Amniotic epithelial cell (primary cell): ENCODE results near the gene DNAH6.

Experiments used
- DNase-seq: peaks from one replicate; pipeline ENCODE4 v3.0.0-alpha.2; 2010; ENCODE audit warnings: low read depth

Gene DNAH6

DNA sequence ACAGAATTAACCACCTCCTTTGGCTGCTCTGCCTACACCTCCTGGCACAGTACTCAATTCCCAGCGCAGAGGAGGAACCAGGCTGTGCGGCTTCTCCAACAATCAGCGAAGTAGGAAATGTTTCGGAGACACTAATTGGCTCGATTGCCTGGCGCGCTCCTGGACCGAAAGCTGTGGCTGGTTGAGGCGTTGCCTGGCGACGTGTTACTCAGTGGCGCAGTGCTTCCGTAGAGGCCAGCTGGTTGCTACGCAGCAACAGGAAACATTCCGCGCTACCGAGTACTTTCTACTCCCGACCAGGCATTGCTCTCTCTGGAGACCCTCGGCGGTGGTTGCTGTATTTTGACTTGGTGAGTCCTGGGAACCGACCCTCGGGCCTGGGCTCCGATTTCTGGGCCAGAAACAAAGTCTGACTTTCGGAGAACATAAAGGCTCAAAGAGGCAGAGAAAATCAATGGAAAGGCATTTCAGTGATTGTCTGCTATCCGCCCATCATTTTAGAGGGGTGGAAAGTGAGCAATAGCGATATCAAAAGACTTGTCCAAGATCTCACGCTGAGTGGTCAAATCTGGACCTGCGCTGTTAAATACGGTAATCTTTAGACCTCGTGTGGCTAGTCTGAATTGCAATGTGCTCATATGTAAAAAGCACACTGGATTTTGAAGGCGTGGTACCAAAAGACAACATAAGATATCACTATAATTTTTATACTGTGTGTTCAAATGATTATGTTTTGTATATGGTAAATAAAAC is at the start of gene DNAH6:
DNAH6 (plus strand) TSS at position 265 of the 753 bp plus-strand sequence. CDS start 1,329 bp downstream, outside the sequence.
- DNase-seq: peak; percentile 93

DNA sequence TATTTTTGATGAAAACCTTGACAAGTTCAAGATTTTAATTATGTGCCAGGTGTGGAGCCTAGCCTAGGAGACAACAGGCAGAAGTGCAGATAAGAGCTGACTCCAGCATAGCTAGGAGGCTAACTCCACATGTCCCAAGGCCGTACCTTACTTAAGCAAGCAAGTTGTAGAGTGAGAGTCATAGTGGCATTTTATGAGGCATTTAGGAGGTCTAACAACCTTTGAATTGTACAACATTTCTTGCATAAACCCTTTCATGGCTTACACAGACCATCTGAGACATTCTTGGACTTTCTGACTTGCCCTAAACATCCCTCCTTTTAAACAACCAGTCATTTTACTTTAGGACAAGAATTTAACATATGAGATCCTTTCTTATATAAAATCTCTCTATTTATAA is 48.9 kb upstream of the DNAH6 start:
- DNase-seq: no peak

DNA sequence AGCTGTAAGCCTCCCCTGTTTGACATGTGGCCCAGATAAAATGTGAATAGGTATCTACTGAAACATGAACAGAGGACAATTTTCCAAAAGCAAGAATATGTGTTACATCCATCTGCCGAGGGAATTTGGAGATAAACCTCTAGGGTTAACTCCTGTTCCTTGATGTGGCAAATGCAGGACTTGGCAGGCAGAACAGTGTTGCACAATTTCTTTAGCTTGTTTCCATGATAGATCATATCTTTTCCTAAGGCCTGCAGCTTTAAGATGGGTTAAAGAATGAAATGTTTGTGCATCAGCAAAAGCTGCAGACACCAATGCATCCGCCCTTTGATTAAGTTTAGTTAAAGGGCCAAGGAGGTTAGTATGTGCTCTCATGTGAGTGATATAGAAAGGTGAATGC is 43.9 kb upstream of the DNAH6 start:
- DNase-seq: peak; percentile 84

- no peak for DNase-seq
These were observed 43.3 kb upstream of the DNAH6 start for GRCh38 chr2:84472856-84473565.

GRCh38 chr2:84474176-84474575 is 42.1 kb upstream of the DNAH6 start:
- DNase-seq: no peak

DNA sequence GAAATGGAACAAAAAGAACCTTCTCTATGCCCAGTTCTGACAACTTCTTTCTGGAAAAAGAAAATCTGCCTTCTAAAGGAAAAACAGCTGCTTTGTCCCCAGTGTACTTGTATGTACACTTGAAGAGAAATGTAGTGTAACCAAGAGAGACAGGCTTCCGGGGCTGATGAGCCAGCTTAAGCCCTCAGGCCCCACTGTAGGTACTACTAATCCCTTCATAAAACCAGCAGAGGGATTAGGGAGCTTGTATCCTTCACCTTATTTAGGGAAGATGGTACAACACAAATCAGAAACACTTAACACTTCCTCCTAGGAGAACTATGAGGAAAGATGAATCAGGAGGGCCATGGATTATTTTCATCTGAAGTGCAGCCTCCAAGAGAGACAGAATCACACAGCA is 38.4 kb upstream of the DNAH6 start:
- peak; percentile 54 for DNase-seq

- DNase-seq: no peak
These were observed 37.4 kb upstream of the DNAH6 start for GRCh38 chr2:84478867-84479266.

- DNase-seq: peak; percentile 55
These were observed 34.6 kb upstream of the DNAH6 start for GRCh38 chr2:84481702-84482101.

GRCh38 chr2:84482603-84483002 is 33.7 kb upstream of the DNAH6 start:
- DNase-seq: no peak

DNA sequence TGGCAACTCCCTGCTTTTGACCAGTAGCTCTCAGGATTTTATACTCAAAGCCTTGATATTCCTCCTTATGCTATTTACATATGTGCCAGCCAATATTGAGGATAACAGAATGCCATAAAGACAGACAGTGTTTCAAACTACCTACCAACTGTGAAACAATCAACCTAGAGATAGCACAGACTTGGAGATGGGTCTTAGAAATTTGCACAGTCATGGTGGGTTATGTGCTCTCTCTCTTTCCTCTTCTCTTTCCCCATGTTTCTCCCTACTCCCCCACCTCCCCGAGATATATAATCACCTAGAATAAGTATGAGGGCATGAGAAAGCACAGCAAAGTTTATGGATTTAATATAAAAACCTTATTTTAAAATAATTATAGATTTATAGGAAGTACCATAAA is 33.0 kb upstream of the DNAH6 start:
- DNase-seq: no peak

- peak; percentile 93 for DNase-seq
These were observed 29.7 kb upstream of the DNAH6 start for GRCh38 chr2:84486441-84487115.

DNA sequence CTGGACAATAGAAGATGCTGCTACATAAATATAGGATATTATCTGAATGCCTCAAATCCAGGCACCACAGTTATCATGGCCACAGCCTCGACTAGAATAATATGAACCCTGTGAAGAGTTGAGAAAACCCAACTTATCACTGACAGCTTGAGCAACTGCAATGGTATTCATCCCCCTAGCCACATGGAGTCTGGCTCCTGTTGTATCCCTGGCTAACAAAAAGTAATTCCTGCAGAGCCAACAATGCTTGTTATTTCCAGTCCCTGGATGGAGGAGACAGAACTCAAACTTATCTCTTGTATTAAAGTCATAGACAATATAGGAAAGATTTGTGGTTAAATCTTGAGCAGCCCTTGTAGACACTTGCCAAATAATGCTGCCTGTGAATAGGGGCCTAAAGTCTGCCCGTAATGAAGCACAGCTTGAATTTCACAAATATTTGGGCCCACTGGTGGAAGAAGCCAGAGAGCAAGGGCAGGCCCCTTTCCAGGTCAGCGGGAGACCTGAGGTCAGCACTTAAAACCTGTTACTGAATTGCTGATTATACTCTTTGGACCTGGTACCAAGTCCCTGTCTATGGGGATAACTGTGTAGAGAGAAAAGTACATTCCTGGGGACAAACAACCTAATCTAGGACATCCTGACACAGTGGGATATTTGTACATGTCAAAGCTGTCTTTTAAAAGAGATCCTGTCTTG is 28.9 kb upstream of the DNAH6 start:
- peak; percentile 93 for DNase-seq

GRCh38 chr2:84491256-84491655 is 25.0 kb upstream of the DNAH6 start:
- DNase-seq: no peak

GRCh38 chr2:84491741-84492140 is 24.6 kb upstream of the DNAH6 start:
- no peak for DNase-seq

DNA sequence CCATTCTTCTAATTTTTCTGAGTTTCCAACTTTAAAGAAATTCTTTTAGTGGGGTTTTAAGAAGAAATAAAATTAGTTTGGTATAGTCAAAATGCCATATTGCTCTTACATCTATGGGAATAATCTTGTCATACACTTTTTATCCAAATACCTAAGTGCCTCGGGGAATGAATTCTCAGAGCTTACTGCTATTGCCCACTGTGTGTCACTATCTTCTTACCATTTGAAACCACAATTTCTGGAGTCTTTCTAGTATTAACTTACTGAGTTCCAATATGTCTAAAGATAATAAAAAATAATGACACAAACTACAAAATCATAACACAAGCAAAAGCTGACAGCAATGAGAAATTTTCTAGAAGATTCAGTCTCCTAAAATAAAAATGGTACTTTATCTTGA is 23.7 kb upstream of the DNAH6 start:
- no peak for DNase-seq

DNA sequence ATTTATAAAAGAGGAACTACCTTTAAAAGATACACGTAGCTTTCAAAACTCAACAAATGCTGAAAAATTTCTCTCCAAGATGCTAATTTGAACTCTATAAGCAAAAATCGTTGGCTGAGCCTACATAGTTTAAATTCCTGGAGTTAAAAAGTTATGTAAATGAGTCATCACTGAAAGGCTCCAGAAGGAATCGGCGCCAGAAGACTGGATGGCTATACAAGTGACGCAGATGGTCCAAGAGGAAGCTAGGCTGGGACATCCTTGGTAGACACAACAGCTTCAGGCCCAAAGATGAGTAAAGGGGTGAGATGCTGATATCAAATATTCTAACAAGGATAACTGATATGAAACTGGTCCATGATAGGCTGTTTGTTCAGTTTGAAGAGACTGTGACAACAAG is 22.8 kb upstream of the DNAH6 start:
- DNase-seq: peak; percentile 74

GRCh38 chr2:84494070-84494469 is 22.2 kb upstream of the DNAH6 start:
- no peak for DNase-seq

DNA sequence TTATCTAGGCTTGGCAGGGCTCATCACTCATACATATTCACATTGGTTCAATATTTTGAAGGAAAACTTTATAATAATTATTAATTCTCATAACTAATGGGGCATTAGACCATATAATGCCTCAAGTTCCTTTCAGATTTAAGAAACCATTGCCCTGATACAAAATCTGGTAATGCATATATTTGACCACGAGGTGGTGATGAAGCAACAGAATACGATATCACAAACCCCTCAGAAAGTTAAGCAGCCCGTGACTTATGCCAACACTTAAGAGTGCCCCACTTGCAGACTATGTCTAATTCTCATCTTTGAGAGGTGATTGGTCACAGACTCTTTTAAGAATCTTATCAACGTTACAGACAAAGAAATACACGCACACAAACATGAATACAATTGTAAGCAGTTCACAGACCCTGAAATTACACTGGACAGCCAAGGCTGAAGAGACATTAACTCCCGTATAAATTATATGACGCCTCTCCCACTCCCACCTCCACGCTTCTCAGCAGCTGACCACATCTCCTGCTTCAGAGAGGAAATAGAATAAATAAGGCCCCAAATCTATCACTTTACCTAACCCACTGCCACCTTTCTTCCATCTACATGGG is 20.7 kb upstream of the DNAH6 start:
- peak; percentile 68 for DNase-seq

DNA sequence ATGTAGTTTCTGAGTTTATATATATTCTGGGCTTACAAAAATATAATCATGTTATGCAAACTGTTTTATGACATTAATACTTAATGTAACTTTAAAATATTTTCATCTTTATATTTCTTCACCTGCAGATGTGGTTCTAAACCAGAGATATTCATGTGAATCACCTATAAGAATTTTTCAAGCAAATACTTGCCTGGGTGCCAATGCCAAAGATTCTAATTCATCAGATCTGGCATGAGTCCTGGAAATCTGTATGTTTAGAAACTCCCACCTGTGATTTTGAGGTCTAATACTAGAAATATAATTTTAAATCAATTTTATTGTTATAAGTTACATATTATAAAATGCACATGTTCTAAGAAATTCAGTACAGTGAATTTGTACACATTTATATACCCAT is 19.9 kb upstream of the DNAH6 start:
- no peak for DNase-seq

DNA sequence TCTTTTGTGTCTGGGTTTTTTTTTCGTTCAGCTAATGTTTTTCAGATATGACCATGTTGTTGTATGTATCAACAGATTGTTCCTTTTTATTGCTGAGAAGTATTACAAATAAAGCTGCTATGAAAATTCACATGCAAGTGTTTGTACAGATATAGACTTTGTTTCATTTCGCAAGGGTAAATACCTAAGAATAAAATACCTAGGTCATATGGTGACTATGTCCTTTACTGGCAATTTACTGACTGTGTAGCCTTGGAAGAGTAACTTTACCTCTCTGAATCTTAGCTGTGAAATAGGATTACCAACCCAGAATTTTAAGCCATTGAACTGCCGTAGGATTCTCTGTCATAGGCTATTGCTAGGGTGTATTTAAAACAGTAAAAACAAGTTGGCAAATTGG is 19.0 kb upstream of the DNAH6 start:
- no peak for DNase-seq

GRCh38 chr2:84498150-84498799 is 18.0 kb upstream of the DNAH6 start:
- no peak for DNase-seq
